ENCODE data around the gene OR2A2.

- no peak for TF ChIP-seq CTCF (optimal IDR thresholded peaks at IDR 0.05 in 1 of 3, IDR thresholded peaks at IDR 0.05 in 1 of 3, conservative IDR thresholded peaks at IDR 0.05 in 1 of 3; ENCODE audit: extremely low read depth in 1 of 3, insufficient read depth in 2 of 3, low read length in 3 of 3)
- no peak for TF ChIP-seq EZH2 (IDR thresholded peaks at IDR 0.05; ENCODE audit: low read length)
These were observed 23.9 kb downstream of the OR2A2 start for GRCh38 chr7:144133307-144133706.

Data from keratinocyte (primary cell).